ENCODE measurements around the gene NARS2.
"Not testable (repeated sequence)": the region's sequence is repeated elsewhere in the genome, so short reads cannot be mapped to it uniquely, and the experiment has no call there.

NARS2 gene

GRCh38 chr11:78574386-78575381 is at the start of gene NARS2:
Gene NARS2, minus strand, starts transcription at chr11:78574864. Its CDS starts 376 bp downstream, at chr11:78574488.
- in situ Hi-C loops (cut with MboI; ENCODE audit: low sequenced_read_pairs) = no loop called here

GRCh38 chr11:78622666-78623065 is 48.0 kb upstream of the NARS2 start:
- in situ Hi-C loops (cut with MboI; ENCODE audit: low sequenced_read_pairs) = no loop called here

GRCh38 chr11:78620159-78620558 is 45.5 kb upstream of the NARS2 start:
- in situ Hi-C loops (cut with MboI; ENCODE audit: low sequenced_read_pairs) = no loop called here

- in situ Hi-C loops (cut with MboI; ENCODE audit: low sequenced_read_pairs) = no loop called here
Observed at GRCh38 chr11:78615724-78616123, 41.1 kb upstream of the NARS2 start.

GRCh38 chr11:78613378-78613813 is 38.7 kb upstream of the NARS2 start:
- in situ Hi-C loops (cut with MboI; ENCODE audit: low sequenced_read_pairs) = no loop called here

- in situ Hi-C loops (cut with MboI; ENCODE audit: low sequenced_read_pairs) = no loop called here
Observed at GRCh38 chr11:78612721-78613377, 38.2 kb upstream of the NARS2 start.

- in situ Hi-C loops (cut with MboI; ENCODE audit: low sequenced_read_pairs) = not testable (repeated sequence)
Observed at GRCh38 chr11:78609321-78609720, 34.7 kb upstream of the NARS2 start.

GRCh38 chr11:78607696-78608095 is 33.0 kb upstream of the NARS2 start:
- in situ Hi-C loops (cut with MboI; ENCODE audit: low sequenced_read_pairs) = no loop called here

- in situ Hi-C loops (cut with MboI; ENCODE audit: low sequenced_read_pairs) = no loop called here
Observed at GRCh38 chr11:78606667-78607066, 32.0 kb upstream of the NARS2 start.

GRCh38 chr11:78605296-78605695 is 30.6 kb upstream of the NARS2 start:
- in situ Hi-C loops (cut with MboI; ENCODE audit: low sequenced_read_pairs) = no loop called here

- in situ Hi-C loops (cut with MboI; ENCODE audit: low sequenced_read_pairs) = no loop called here
Observed at GRCh38 chr11:78603792-78604191, 29.1 kb upstream of the NARS2 start.

- in situ Hi-C loops (cut with MboI; ENCODE audit: low sequenced_read_pairs) = not testable (repeated sequence)
Observed at GRCh38 chr11:78602771-78603170, 28.1 kb upstream of the NARS2 start.

GRCh38 chr11:78601066-78601465 is 26.4 kb upstream of the NARS2 start:
- in situ Hi-C loops (cut with MboI; ENCODE audit: low sequenced_read_pairs) = not testable (repeated sequence)

- in situ Hi-C loops (cut with MboI; ENCODE audit: low sequenced_read_pairs) = not testable (repeated sequence)
Observed at GRCh38 chr11:78597579-78597978, 22.9 kb upstream of the NARS2 start.

- in situ Hi-C loops (cut with MboI; ENCODE audit: low sequenced_read_pairs) = no loop called here
Observed at GRCh38 chr11:78595436-78596130, 20.9 kb upstream of the NARS2 start.

GRCh38 chr11:78594814-78595213 is 20.1 kb upstream of the NARS2 start:
- in situ Hi-C loops (cut with MboI; ENCODE audit: low sequenced_read_pairs) = no loop called here

- in situ Hi-C loops (cut with MboI; ENCODE audit: low sequenced_read_pairs) = no loop called here
Observed at GRCh38 chr11:78588517-78588916, 13.9 kb upstream of the NARS2 start.

GRCh38 chr11:78587446-78587845 is 12.8 kb upstream of the NARS2 start:
- in situ Hi-C loops (cut with MboI; ENCODE audit: low sequenced_read_pairs) = no loop called here

GRCh38 chr11:78586452-78587046 is 11.9 kb upstream of the NARS2 start:
- in situ Hi-C loops (cut with MboI; ENCODE audit: low sequenced_read_pairs) = no loop called here

- in situ Hi-C loops (cut with MboI; ENCODE audit: low sequenced_read_pairs) = no loop called here
Observed at GRCh38 chr11:78583889-78584288, 9.2 kb upstream of the NARS2 start.

GRCh38 chr11:78577495-78577894 is 2.8 kb upstream of the NARS2 start:
- in situ Hi-C loops (cut with MboI; ENCODE audit: low sequenced_read_pairs) = no loop called here
